Astrocyte (in vitro differentiated cells and primary cell): ENCODE measurements around the gene COX10.

Experiments
- EZH2 ChIP-seq: IDR thresholded peaks from 2 replicates; pipeline ENCODE4 v1.6.1; 2012; ENCODE audit warnings: mild to moderate bottlenecking, low read length, inconsistent platforms; ENCODE audit not compliant: insufficient read depth
- TF ChIP-seq, protein P1 (sequence below): IDR thresholded peaks from 2 replicates; pipeline ENCODE4 v1.5.1; 2011; ENCODE audit warnings: low read depth, mild to moderate bottlenecking, inconsistent platforms, low read length, moderate library complexity; ENCODE audit not compliant: insufficient read depth

DNA sequence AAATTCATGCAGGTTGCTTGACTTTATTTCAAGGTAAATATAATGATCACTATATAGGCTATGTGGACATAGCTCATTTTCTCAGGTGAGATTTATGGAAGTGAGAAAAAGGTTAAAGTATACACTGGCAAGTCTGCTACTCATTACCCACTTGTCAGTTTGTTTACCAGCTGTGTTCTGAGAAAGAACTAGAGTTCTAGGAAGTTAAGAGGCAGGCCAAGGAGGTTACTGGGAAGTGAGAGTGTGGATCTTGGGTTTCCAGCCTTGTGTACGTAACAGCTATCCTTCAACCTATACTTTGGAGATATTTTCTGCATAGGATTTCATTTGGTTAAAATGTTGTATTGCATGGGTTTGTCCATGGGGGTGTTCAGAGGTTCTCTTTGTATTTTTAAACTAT is 31.9 kb upstream of the COX10 start:
- TF ChIP-seq, protein P1, sequence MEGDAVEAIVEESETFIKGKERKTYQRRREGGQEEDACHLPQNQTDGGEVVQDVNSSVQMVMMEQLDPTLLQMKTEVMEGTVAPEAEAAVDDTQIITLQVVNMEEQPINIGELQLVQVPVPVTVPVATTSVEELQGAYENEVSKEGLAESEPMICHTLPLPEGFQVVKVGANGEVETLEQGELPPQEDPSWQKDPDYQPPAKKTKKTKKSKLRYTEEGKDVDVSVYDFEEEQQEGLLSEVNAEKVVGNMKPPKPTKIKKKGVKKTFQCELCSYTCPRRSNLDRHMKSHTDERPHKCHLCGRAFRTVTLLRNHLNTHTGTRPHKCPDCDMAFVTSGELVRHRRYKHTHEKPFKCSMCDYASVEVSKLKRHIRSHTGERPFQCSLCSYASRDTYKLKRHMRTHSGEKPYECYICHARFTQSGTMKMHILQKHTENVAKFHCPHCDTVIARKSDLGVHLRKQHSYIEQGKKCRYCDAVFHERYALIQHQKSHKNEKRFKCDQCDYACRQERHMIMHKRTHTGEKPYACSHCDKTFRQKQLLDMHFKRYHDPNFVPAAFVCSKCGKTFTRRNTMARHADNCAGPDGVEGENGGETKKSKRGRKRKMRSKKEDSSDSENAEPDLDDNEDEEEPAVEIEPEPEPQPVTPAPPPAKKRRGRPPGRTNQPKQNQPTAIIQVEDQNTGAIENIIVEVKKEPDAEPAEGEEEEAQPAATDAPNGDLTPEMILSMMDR: no peak
- no peak for TF ChIP-seq EZH2
